ENCODE data around the gene MTA1. TPM values are rescaled to one million over a fixed set of nuclear protein-coding genes. Genes with fewer than 3 reads are reported as not detected.

Gene MTA1
- total RNA-seq, 1 donor from 2014 or later: 172 TPM

DNA sequence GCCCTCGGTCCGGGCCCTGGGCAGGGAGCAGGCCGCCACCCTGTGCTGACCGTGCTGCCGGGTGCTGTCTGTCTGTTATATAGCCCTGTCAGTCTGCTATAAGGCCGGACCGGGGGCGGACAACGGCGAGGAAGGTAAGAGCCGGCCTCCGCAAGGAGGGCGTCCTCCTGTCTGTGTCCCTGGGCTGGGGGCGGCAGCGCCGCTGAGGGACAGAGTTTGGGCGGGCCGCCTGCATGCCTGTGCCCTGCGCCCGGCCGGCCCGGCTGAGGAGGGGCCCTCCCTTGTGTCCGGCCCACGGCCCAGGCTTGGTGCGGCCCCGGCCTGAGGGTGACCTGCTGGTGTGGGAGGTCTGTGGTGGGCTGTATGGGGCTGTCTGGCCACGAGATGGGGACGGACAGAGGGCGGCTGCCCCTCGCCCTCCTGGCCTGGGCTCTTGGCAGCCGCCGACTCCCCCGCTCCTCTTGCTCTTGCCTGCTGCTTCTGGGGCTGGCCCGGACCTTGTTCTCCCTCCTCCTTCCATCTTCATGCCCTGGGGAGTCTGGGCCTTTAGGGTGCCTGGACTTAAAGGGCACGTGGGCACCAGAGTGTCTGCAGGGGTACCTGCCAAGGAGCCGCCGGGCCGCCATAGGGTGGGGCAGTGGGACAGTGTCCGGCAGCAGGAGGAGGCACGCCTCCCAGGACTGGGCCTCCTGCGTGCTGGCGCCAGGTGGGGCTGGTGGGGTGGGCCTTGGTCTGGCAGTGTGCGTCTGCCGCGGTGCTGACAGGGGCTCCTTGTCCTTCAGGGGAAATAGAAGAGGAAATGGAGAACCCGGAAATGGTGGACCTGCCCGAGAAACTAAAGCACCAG is 29.9 kb downstream of the MTA1 start:
- intact Hi-C loops (cut with micrococcal nuclease): loop anchor here (10.0 kb wide), 1 partner anchor 75 kb away; no protein-coding TSS in a partner anchor
- no peaks in the 10 kb centered on the region for H3K27me3 Mint-ChIP-seq (ENCODE audit: low read depth)
- DNase-seq (ENCODE audit: low spot score): no peak
- no peaks in the 10 kb centered on the region for H3K4me1 Mint-ChIP-seq (ENCODE audit: low read depth)
- no peak overlapping the region for H3K27ac Mint-ChIP-seq
- H3K36me3 Mint-ChIP-seq (ENCODE audit: low read depth): peaks cover 12% of the 10 kb centered on the region
- H3K9me3 Mint-ChIP-seq: no peaks in the 10 kb centered on the region
- no peak overlapping the region for H3K4me3 Mint-ChIP-seq (ENCODE audit: low read depth)

DNA sequence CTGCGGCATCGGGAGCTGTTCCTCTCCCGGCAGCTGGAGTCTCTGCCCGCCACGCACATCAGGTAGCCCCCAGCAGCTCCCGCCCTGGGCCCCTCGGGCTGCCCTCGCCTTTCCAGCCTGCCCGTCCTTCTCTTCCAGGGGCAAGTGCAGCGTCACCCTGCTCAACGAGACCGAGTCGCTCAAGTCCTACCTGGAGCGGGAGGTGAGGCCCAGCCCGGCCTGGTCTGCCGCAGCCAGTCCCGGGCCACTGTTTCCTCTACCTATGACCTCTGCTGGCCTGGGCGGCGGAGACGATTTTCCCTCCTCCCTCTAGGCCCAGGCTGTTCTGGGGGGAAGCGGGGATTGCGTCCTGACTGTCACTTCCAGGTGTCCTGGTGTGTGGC is 30.5 kb downstream of the MTA1 start:
- H3K4me3 Mint-ChIP-seq (ENCODE audit: low read depth): no peak overlapping the region
- H3K36me3 Mint-ChIP-seq (ENCODE audit: low read depth): peaks cover 12% of the 10 kb centered on the region
- H3K27me3 Mint-ChIP-seq (ENCODE audit: low read depth): no peaks in the 10 kb centered on the region
- no peaks in the 10 kb centered on the region for H3K4me1 Mint-ChIP-seq (ENCODE audit: low read depth)
- no peak for DNase-seq (ENCODE audit: low spot score)
- no peak overlapping the region for H3K27ac Mint-ChIP-seq
- no peaks in the 10 kb centered on the region for H3K9me3 Mint-ChIP-seq
- intact Hi-C loops (cut with micrococcal nuclease): no loop called here

DNA sequence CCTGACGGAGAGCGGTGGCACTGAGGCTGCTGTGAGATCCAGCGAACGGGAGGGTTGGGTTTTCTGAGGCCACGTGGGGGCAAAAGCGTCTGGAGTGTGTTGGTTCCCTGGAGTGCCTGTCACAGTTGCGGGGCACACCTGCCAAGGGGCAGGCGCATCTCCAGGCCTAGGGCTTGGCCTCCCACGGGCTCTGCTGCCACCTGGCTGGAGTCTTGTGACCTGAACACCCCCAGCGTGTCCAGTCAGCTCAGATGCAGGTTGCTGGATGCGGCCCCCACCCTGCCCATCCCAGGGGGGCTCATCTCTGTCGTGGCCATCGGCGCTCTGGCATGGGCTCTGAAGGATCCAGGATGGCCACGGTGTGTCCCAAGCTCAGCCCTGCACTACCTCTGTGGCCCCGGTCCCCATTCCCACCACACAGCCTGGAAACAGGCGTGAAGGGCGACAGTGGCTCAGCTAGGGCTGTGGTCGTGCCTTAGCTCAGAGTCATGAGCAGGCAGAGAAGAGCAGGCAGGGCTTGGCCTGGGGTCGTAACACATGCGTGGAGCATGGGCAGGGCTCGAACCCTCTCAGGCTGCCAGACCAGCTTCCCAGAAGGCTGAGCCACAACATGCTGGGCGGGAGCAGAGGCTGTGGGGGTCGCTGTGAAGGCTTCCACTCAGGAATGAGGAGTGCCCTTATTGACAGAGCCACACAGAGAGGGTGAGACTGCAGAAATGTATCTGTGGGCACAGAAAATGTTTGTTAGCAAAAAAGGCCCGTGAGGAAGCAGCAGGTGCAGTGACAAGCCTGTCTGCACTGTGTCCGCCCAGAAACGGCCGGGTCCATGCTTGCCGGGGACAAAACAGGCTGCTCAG is 31.5 kb downstream of the MTA1 start:
- H3K4me3 Mint-ChIP-seq (ENCODE audit: low read depth): no peak overlapping the region
- H3K9me3 Mint-ChIP-seq: no peaks in the 10 kb centered on the region
- no peaks in the 10 kb centered on the region for H3K27me3 Mint-ChIP-seq (ENCODE audit: low read depth)
- intact Hi-C loops (cut with micrococcal nuclease): no loop called here
- no peak for DNase-seq (ENCODE audit: low spot score)
- H3K4me1 Mint-ChIP-seq (ENCODE audit: low read depth): peaks cover 1% of the 10 kb centered on the region
- H3K36me3 Mint-ChIP-seq (ENCODE audit: low read depth): peaks cover 19% of the 10 kb centered on the region
- H3K27ac Mint-ChIP-seq: no peak overlapping the region

DNA sequence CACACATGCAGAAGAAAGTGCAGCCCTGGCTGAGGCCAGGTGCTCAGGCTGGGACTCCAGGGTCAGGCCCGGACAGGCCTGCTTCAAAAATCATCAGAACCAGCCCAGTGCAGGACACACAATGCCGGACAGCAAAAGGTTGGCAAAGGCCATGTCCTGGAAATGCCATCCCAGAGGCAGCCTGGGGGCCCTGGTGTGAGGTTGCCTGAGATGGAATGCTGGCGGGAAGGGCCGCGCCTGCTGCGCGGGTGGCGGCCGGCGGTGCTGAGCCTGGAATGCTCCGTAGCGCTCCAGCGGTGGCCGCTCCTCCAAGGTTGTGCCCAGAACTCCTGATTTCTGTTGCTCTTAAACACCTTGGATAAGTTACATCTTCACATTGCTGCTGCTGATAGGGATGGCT is 33.3 kb downstream of the MTA1 start:
- Mint-ChIP-seq H3K27me3 (ENCODE audit: low read depth) (no peaks in the 10 kb centered on the region), H3K4me1 (ENCODE audit: low read depth) (peaks cover 1% of the 10 kb centered on the region), H3K36me3 (ENCODE audit: low read depth) (peaks cover 19% of the 10 kb centered on the region), H3K9me3 (no peaks in the 10 kb centered on the region), H3K27ac (no peak overlapping the region), H3K4me3 (ENCODE audit: low read depth) (no peak overlapping the region)
- no peak for DNase-seq (ENCODE audit: low spot score)
- intact Hi-C loops (cut with micrococcal nuclease): no loop called here

DNA sequence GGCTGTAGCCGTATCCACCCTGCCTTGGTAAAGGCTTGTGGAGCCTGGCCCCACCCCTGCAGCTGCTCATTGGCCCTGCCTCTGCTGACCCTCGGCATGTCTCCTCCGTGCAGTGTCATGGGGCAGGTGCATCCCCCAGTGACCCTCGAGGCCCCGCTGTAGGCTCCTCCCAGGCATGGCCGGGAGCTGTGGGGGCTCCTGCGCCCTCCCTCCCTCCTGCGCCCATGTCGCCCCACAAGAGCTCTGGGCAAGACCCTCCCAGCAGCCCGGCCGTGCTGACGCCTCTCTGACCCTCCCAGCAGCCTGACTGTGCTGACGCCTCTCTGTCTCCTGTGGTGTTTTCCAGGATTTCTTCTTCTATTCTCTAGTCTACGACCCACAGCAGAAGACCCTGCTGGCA is 34.2 kb downstream of the MTA1 start:
- no peaks in the 10 kb centered on the region for H3K27me3 Mint-ChIP-seq (ENCODE audit: low read depth)
- H3K27ac Mint-ChIP-seq: no peak overlapping the region
- DNase-seq (ENCODE audit: low spot score): no peak
- intact Hi-C loops (cut with micrococcal nuclease): no loop called here
- no peak overlapping the region for H3K4me3 Mint-ChIP-seq (ENCODE audit: low read depth)
- peaks cover 19% of the 10 kb centered on the region for H3K36me3 Mint-ChIP-seq (ENCODE audit: low read depth)
- H3K4me1 Mint-ChIP-seq (ENCODE audit: low read depth): peaks cover 1% of the 10 kb centered on the region
- H3K9me3 Mint-ChIP-seq: no peaks in the 10 kb centered on the region

DNA sequence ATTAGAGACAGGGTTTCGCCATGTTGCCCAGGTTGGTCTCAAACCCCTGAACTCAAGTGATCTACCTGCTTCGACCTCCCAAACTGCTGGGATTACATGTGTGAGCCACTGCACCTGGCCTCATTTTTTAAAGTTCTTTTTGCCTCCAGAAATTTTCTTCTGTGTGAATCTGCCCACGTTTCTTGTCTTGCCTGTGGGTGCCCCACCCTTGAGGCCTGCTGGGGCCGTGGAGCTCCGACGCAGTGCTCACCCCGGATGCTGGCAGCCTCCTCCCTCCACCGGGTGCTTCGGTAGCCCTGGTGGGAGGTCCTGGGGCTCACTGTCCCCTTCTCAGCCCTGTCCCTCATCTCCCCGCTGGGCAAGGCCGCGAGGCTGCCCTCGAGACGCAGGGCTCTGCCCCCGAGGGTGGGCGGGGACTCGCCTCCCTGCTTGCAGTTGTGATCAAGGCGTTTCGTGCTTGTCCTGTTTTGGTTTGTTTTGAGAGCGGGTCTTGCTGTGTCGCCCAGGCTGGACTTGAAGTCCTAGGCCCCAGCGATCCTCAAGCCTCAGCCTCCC is 35.5 kb downstream of the MTA1 start:
- no peak overlapping the region for H3K4me3 Mint-ChIP-seq (ENCODE audit: low read depth)
- peaks cover 1% of the 10 kb centered on the region for H3K4me1 Mint-ChIP-seq (ENCODE audit: low read depth)
- no peak for DNase-seq (ENCODE audit: low spot score)
- H3K27ac Mint-ChIP-seq: no peak overlapping the region
- intact Hi-C loops (cut with micrococcal nuclease): no loop called here
- H3K9me3 Mint-ChIP-seq: no peaks in the 10 kb centered on the region
- no peaks in the 10 kb centered on the region for H3K27me3 Mint-ChIP-seq (ENCODE audit: low read depth)
- H3K36me3 Mint-ChIP-seq (ENCODE audit: low read depth): peaks cover 19% of the 10 kb centered on the region

DNA sequence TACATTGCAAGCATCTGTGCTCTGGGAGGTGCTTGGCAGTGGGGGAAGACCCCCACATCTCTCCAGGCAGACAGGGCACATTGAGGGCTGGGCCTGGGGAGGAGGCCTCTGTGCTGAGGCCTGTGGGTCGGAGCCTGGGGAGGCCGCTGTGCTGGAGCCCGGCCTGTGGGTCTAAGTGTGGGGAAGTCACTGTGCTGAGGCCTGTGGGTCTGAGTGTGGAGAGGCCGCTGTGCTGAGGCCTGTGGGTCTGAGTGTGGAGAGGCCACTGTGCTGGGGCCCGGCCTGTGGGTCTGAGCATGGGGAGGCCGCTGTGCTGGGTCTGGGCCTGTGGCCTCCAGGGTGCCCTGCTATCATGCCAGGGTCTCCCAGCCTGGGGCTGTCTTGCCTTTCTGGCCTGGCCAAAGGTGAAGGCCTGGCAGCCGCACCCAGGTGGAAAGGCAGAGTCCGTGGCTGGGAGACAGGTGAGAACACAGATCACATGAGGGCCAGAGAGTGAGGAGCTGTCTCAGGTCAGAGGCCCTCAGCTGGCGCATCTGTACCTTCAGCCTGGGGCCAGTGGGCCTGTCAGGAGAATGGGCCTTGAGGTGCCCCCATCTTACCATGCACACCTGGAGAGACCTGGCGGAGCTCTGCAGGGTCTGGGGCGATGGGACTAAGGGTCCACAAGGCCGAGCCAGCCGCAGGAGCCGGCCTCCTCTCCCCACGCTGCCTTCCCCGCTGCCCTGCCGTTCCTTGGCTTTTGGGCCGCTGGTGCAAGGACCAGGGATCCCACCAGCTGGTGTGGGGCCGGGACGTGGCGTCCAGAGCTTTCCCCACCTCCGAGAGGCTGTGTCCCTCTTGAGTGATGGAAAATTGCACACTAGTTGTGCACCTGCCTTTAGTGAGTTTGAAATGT is 36.4 kb downstream of the MTA1 start:
- intact Hi-C loops (cut with micrococcal nuclease): no loop called here
- H3K4me1 Mint-ChIP-seq (ENCODE audit: low read depth): peaks cover 1% of the 10 kb centered on the region
- H3K9me3 Mint-ChIP-seq: no peaks in the 10 kb centered on the region
- H3K27ac Mint-ChIP-seq: no peak overlapping the region
- no peak overlapping the region for H3K4me3 Mint-ChIP-seq (ENCODE audit: low read depth)
- H3K27me3 Mint-ChIP-seq (ENCODE audit: low read depth): no peaks in the 10 kb centered on the region
- DNase-seq (ENCODE audit: low spot score): no peak
- H3K36me3 Mint-ChIP-seq (ENCODE audit: low read depth): peaks cover 19% of the 10 kb centered on the region

DNA sequence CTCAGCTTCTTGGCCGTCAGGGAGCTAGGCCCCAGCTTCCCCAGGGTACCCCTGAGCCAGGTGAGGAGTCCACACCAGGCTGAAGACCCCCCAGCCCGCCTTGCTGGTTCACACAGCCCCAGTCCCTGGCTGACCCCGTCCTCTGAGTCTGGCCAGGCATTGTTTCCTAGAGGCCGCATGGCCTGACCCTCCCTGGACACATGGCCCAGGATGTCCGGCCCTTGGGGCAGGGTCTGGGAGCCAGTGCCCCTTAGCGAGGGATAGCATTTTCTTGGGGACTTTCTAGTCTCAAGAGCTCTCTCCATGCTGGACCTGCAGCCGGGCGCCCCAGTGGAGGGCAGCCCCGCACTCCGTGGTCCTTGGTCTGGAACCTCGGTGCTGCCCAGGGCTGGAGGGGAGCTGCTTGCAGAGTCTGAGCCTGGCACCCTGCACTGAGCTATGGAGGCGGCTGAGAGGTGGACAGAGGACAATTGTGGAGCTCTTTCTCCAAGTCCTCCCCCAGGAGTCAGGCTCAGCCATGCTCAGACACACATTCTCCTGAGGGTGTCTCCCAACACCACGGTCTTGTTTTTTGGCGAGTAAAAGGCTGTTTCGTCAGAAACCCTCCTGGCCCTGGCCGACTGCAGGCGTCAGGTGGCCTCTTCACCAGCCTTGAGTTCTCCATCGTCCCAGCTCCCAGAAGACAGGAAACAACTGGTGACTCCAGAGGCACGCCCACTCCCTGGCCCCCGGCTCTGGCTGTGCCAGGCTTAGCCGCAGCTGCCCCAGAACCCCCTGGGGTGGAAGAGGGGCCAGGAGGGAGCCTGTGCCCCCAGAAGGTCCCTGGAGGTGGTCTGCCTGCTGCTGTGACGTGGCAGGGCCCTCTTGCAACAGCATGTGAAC is 37.4 kb downstream of the MTA1 start:
- no peak overlapping the region for H3K27ac Mint-ChIP-seq
- H3K9me3 Mint-ChIP-seq: no peaks in the 10 kb centered on the region
- no peak for DNase-seq (ENCODE audit: low spot score)
- H3K27me3 Mint-ChIP-seq (ENCODE audit: low read depth): no peaks in the 10 kb centered on the region
- peaks cover 22% of the 10 kb centered on the region for H3K36me3 Mint-ChIP-seq (ENCODE audit: low read depth)
- no peak overlapping the region for H3K4me3 Mint-ChIP-seq (ENCODE audit: low read depth)
- intact Hi-C loops (cut with micrococcal nuclease): no loop called here
- H3K4me1 Mint-ChIP-seq (ENCODE audit: low read depth): peaks cover 1% of the 10 kb centered on the region

DNA sequence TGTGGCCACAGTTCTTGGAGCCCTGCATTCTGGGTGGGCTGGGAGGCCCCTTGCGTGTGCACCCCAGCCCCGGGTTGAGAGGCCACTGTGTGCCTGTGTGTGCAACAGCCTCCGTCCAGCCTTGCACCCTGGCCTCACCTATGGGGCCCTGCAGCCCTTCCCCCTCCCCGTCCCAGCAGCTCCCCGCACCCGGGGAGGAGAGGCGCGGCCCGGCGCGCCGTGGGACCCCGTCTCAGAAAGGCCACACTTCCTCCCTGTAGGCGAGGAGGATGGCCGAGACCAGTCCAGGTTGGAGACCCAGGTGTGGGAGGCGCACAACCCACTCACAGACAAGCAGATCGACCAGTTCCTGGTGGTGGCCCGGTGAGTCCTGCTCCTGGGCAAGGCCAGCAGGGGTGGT is 38.4 kb downstream of the MTA1 start:
- peaks cover 19% of the 10 kb centered on the region for H3K36me3 Mint-ChIP-seq (ENCODE audit: low read depth)
- no peak overlapping the region for H3K4me3 Mint-ChIP-seq (ENCODE audit: low read depth)
- no peaks in the 10 kb centered on the region for H3K27me3 Mint-ChIP-seq (ENCODE audit: low read depth)
- peaks cover 1% of the 10 kb centered on the region for H3K4me1 Mint-ChIP-seq (ENCODE audit: low read depth)
- DNase-seq (ENCODE audit: low spot score): no peak
- no peak overlapping the region for H3K27ac Mint-ChIP-seq
- no peaks in the 10 kb centered on the region for H3K9me3 Mint-ChIP-seq
- intact Hi-C loops (cut with micrococcal nuclease): no loop called here

DNA sequence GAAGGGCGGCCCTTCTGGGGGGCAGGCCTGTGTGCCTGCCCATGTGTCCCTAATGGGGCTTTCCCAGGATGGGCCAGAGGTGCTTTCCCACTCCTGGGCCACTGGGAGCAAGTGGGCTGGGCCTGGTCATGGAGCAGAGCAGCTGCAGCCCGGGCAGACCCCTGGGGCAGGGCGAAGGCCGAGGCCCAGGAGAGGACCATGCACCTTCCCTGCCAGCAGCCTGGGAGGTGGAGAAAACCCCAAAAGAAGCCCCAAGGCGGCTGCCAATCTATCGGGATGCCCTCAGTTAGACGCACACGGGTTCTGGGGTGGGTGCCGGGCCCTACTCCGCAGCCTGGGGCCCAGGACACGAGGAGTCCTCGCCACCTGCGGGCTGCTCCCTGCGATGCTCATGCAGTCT is 38.9 kb downstream of the MTA1 start:
- H3K27me3 Mint-ChIP-seq (ENCODE audit: low read depth): no peaks in the 10 kb centered on the region
- H3K27ac Mint-ChIP-seq: no peak overlapping the region
- no peak for DNase-seq (ENCODE audit: low spot score)
- H3K9me3 Mint-ChIP-seq: no peaks in the 10 kb centered on the region
- H3K4me3 Mint-ChIP-seq (ENCODE audit: low read depth): no peak overlapping the region
- H3K4me1 Mint-ChIP-seq (ENCODE audit: low read depth): peaks cover 1% of the 10 kb centered on the region
- H3K36me3 Mint-ChIP-seq (ENCODE audit: low read depth): peaks cover 16% of the 10 kb centered on the region
- intact Hi-C loops (cut with micrococcal nuclease): no loop called here

DNA sequence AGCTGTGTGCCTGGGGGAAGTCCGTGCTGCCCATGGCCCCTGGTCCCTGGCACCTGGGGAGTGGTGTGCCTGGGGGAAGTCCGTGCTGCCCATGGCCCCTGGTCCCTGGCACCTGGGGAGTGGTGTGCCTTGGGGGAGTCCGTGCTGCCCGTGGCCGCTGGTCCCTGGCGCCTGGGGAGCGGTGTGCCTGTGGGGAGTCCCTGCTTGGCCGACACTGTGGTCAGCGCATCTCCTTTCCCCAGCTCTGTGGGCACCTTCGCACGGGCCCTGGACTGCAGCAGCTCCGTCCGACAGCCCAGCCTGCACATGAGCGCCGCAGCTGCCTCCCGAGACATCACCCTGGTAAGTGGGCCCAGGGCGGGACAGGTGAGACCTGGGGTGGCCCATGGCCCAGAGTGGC is 40.5 kb downstream of the MTA1 start:
- no peak for DNase-seq (ENCODE audit: low spot score)
- Mint-ChIP-seq H3K9me3 (no peaks in the 10 kb centered on the region), H3K27ac (no peak overlapping the region), H3K4me3 (ENCODE audit: low read depth) (no peak overlapping the region), H3K4me1 (ENCODE audit: low read depth) (peaks cover 1% of the 10 kb centered on the region), H3K27me3 (ENCODE audit: low read depth) (no peaks in the 10 kb centered on the region), H3K36me3 (ENCODE audit: low read depth) (peaks cover 10% of the 10 kb centered on the region)
- intact Hi-C loops (cut with micrococcal nuclease): no loop called here
